T-helper 1 cell (primary cell): ENCODE measurements around the gene SALL1.

Experiments used
- DNase-seq, 5 donors: peaks; one replicate each; pipeline ENCODE4 v3.0.0-alpha.2; 2012 to 2020

SALL1 gene

GRCh38 chr16:51155820-51156806, 5.0 kb upstream of the SALL1 start:
- DNase-seq: no peak

DNA sequence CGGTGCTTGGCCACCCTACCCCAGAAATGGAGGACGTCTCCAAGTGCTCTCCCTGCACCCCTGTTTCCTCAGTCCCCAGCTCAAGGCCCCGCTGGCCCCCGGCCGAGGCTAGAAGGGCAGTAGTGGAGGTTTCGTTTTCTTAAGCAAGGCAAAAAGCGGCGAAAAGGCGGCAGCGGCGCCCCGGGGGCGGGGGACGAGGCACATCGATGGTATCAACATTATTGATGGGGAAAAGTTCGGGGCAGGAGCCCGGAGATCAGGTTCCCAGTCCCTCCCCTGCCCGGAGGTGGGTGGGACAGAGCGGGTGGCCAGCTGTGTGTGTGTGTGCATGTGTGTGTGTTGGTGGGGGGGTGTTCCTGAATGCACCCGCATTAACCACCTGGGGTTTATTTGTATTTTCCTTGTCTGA, 4.1 kb upstream of the SALL1 start:
- no peak for DNase-seq

GRCh38 chr16:51154271-51155171, 3.5 kb upstream of the SALL1 start:
- DNase-seq: no peak

- DNase-seq: no peak
Observed at GRCh38 chr16:51153577-51154031, 2.5 kb upstream of the SALL1 start.

GRCh38 chr16:51152691-51153576, 1.9 kb upstream of the SALL1 start:
- no peak for DNase-seq

GRCh38 chr16:51151961-51152663, 1.0 kb upstream of the SALL1 start:
- no peak for DNase-seq

- no peak for DNase-seq
Observed at GRCh38 chr16:51151435-51151960, 428 bp upstream of the SALL1 start.

DNA sequence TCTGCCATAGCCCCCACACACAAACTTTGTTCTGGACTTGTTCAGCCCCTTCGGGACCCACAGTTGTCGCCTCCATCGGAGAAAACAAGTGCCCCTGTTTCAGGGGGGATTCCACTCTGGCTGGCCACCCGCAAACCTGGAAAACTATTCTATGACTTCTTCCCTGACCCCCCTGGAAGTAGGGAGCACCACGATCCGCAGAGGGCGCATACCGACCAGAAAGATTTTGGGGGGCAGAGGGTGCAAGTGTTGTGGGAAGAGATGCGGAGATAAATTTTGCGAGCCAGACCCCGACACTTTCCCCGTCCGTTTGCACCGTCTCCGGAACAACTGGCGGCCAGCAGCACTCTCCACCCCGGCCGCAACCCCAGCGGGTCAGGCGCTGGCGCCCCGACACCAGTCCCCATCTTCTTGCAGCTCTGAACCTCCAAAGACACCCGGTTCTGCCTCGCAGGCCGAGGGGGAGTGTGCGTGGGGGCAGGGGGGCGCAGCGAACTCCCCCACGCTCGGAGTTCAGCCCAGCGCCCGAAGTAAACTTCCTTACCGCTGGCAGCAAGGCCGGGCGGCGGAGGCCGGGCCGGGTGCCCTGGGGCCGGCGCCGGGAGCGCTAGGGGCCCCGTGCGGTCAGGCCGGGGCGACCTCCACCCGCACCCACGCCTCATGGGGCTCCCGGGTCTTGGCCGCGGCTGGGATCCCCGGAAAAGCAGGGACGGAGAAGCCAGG, 744 bp downstream of the SALL1 start:
- DNase-seq: no peak

DNA sequence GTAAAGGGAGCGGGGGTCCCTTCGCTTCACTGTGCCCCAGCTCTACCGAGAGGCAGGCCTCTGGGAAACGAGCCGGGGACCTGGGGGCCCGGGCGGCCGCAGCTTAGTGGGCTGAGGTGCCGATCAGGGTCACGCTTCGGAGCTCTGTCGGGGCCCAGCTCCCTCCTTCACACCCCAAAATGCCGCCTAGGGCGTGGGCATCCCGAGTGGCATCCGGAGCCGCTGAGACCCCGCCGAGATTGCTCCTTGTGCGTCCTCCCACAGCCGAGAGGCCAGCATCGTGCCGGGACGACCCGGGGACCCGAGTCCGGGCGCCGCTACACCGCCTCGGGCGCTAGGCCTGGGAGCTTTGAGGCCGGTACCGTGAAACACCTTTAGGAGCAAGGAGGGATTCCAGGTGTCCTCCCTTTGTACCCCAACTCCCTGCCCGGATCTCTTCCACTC, 1.3 kb downstream of the SALL1 start:
- DNase-seq: no peak

DNA sequence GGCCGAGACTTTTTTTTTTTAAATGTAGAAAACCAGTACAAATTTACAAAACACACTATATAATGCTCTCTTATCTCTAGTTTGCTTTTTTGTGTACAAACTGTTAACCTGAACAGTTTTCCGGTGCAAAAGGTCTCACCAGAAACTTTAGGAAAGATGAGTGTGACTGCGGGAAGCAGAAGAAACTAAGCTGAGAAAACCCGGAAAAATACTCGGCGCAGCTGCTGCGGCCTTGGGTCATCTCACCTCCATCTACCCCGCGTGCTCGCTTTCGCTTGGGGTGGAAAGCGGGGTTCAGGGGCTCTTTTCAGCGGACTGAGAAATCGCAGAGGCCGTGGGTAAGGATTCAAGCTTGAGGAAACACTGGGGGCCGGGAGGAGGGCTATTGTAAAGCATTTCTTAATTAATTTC, 1.8 kb downstream of the SALL1 start:
- no peak for DNase-seq

DNA sequence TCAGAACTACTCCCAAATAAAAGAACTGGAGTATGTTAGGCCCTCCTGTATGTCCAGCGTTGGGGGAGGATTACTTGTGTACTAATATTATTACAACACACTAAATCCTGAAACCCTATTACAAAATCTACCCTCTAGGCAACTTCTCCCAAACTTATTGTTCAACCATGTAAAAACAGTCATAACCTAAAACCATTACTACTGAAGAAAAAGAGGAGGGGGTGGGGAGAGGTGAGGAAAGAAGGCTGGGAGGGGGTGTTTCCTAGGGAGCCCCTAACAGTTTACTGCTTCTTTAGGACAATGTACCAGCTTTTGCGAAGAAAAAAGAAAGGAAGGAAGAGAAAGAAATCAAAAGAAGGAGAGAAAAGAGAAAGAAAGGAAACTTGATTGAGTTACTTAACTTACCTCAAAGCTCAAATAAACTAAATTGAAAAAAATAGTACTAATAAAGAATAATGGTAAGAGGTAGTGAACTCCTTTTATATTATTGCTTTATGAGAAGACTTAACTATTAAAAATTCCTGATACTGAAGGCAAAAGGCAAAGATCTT, 2.3 kb downstream of the SALL1 start:
- DNase-seq: no peak

GRCh38 chr16:51147776-51148677, 3.0 kb downstream of the SALL1 start:
- no peak for DNase-seq

- no peak for DNase-seq
Observed at GRCh38 chr16:51146256-51146924, 4.7 kb downstream of the SALL1 start.

GRCh38 chr16:51144203-51144602, 6.9 kb downstream of the SALL1 start:
- no peak for DNase-seq

DNA sequence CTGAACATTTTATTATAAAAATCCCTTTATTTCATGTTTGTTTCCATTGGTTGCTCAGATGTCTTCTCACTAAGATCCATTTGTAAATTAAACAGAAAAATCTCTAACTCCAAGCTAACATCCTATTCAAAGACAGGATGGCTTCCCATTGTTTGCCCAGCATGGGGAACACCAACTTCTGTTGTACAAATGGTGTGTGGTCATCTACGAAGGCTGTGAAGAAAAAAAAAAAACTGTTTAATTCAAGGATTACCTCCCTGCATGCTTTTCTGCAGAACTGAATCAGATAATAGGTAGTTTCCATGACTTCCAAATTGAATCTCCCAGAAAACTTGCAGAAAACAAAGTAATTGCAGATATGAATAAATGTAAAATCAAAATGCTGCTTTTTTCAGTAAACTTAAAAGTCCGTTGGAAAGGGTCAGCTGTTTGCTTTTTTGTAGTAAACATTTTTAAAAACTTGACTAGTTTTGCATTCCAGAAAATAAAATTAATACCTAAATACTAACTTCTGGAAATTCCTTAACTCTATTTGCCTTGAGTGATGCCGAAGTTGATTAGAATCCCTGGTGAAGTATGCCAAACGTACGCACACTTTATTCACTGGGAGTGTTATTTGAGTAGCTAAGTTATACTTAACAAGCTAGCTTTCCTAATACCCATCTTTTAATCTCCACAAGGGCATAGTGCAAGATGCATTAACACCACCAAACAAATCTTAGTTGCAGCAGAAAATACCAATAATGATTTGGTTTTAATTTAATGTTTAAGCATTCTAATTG, 7.7 kb downstream of the SALL1 start:
- no peak for DNase-seq

DNA sequence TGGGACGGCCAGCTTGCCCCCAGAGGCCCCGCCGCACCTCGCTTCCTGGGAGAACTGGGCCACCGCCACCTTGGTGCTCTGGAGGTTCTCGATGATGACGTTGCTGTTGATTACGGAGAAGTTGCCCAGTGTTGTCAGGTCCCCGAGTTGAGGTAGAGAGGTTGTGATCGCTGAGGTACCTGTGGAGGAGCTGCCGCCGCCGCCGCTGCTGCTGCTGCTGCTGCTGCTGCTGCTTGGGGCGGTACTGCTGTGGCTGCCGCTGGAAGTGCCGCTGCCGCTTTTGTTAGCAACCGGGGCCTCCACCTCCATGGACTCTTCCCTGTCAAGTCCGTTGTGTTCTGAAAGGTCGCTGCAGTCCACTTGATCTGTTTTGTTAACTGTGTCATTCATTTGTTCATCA, 9.5 kb downstream of the SALL1 start:
- DNase-seq: no peak

GRCh38 chr16:51141106-51141505, 10.0 kb downstream of the SALL1 start:
- DNase-seq: no peak

DNA sequence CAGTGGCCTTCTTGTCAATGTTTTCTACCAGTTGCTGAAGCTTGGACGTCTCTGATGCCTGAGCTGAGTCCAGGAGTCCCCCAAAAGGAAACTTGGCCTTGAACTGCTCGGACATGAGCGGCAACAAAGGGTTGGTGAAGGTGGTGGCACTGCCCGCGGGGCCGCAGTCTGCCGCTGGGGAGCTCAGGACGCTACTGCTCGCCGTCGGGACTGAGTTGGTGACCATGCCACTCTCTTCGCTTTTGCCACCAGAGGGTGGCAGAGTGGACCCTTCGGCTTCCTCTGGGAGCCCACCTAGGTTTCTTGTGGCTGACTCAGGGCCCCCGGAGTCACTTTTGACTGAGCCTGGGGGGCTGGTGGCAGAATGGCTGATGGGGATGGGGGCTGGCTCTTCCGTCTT, 11.0 kb downstream of the SALL1 start:
- DNase-seq: no peak
